Measurements from ENCODE around the gene C2orf80. TPM values are rescaled to one million over a fixed set of nuclear protein-coding genes. Genes with fewer than 3 reads are reported as not detected.

The C2orf80 gene
- total RNA-seq, 4 donors from 2014 or later, result not detected

DNA sequence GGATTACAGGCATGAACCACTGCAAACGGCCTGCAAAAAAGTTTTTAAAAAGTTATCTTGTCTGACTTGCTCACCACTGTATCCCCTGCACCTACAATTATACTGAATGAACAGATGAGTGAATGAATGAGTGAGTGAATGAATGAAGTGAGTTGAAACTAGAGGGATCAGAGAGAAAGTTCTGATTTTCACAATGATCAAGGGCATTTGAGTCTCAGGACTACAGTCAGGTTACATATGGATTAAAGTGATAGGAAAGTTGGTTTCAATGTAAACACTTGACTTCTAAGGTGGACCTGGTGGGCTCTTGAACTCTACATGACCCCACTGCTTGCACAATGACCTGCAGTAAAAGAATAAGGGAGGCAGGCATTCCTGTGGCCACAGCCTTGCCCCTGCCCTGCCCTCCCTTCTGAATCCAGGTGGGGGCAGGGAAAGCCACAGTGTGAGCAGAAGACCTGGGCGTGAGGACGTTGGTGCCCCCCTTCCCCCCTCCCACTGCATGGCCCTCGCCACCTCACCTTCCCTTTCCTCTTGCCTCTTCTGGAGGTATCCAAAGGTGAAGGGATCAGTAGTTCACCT lies 10.7 kb downstream of the C2orf80 start:
- Histone ChIP-seq H3K4me3 (no peak overlapping the region), H3K4me1 (peaks cover 0 to 10% (median 3%) of the 10 kb centered on the region in 3 donors), H3K36me3 (no peaks in the 10 kb centered on the region), H3K27me3 (peaks cover 9% of the 10 kb centered on the region), H3K27ac (no peak overlapping the region), H3K9me3 (no peaks in the 10 kb centered on the region)
- no peak for ATAC-seq
- WGBS, 2 donors (ENCODE audit: low coverage in 1 of 2), result 53 to 60% methylated on average over 2 to 3 of the region's 4 CpGs
- TF ChIP-seq EP300 (IDR thresholded peaks at IDR 0.05), result no peak
- no peak for TF ChIP-seq POLR2A (IDR thresholded peaks at IDR 0.05)
- no peak for TF ChIP-seq POLR2AphosphoS5 (IDR thresholded peaks at IDR 0.05)
- TF ChIP-seq, protein P1, sequence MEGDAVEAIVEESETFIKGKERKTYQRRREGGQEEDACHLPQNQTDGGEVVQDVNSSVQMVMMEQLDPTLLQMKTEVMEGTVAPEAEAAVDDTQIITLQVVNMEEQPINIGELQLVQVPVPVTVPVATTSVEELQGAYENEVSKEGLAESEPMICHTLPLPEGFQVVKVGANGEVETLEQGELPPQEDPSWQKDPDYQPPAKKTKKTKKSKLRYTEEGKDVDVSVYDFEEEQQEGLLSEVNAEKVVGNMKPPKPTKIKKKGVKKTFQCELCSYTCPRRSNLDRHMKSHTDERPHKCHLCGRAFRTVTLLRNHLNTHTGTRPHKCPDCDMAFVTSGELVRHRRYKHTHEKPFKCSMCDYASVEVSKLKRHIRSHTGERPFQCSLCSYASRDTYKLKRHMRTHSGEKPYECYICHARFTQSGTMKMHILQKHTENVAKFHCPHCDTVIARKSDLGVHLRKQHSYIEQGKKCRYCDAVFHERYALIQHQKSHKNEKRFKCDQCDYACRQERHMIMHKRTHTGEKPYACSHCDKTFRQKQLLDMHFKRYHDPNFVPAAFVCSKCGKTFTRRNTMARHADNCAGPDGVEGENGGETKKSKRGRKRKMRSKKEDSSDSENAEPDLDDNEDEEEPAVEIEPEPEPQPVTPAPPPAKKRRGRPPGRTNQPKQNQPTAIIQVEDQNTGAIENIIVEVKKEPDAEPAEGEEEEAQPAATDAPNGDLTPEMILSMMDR (IDR thresholded peaks at IDR 0.05), result no peak

DNA sequence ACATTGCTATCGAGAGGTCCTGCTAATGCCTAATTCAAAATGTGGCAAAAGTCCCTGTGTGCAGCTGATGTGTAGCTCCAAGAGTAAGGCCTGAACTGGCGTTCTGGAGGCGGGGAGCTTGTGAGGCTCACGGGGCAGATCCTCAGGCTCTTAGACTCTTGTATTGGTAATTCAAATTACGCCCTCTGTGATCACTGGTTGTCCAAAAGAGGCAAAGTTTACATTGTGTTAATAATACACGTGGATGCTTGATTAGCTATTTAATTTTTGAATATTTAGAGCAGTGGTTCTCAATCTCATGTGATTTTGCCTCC lies 14.0 kb downstream of the C2orf80 start:
- H3K36me3 ChIP-seq, result no peaks in the 10 kb centered on the region
- no peaks in the 10 kb centered on the region for H3K27me3 ChIP-seq
- no peak overlapping the region for H3K4me3 ChIP-seq
- H3K9me3 ChIP-seq, result no peaks in the 10 kb centered on the region
- ATAC-seq, result no peak
- H3K27ac ChIP-seq, result no peak overlapping the region
- H3K4me1 ChIP-seq, result peaks cover 0 to 10% (median 3%) of the 10 kb centered on the region in 3 donors
- no peak for TF ChIP-seq POLR2A (IDR thresholded peaks at IDR 0.05)
- no peak for TF ChIP-seq POLR2AphosphoS5 (IDR thresholded peaks at IDR 0.05)
- TF ChIP-seq, protein P1 (IDR thresholded peaks at IDR 0.05), result no peak
- no peak for TF ChIP-seq EP300 (IDR thresholded peaks at IDR 0.05)
- WGBS, 2 donors (ENCODE audit: low coverage in 1 of 2), result 69 to 74% methylated on average over 4 to 6 of the region's 6 CpGs

DNA sequence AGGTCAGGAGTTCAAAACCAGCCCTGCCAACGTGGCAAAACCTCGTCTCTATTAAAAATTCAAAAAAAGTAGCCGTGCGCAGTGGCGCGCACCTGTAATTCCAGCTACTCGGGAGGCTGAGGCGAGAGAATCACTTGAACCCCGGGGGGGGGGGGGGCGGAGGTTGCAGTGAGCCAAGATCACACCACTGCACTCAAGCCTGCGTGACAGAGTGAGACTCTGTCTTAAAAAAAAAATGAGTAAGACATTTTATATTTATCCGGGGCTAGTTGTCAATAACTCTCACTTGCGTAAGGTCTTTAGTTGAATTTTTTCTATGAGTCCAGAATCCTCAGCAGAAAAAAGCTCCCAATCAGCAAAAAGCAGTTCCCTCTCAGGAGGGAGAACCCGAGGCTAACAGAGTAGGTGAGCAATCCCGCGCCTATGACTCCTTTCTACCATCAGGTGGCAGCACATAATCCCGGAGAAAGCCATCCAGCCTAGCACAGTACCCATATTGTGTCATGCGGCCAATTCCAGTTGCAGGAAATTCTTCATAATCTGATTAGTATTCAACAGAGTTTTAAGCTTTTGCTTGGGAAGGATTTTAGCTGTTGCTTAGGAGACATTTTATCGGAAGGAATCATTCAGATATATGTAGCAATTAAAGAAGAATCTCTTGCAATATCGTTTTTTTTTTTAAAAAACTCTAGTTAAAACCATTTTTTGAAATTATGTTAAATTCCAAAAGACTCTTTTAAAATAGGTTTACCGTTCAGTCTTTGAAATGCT lies 14.6 kb downstream of the C2orf80 start:
- H3K27ac ChIP-seq, result no peak overlapping the region
- WGBS, 2 donors (ENCODE audit: low coverage in 1 of 2), result 34 to 37% methylated on average over 15 to 16 of the region's 21 CpGs
- ATAC-seq, result peak; percentile 95
- no peaks in the 10 kb centered on the region for H3K27me3 ChIP-seq
- H3K36me3 ChIP-seq, result no peaks in the 10 kb centered on the region
- H3K4me3 ChIP-seq, result no peak overlapping the region
- TF ChIP-seq POLR2AphosphoS5 (IDR thresholded peaks at IDR 0.05) (no peak), POLR2A (IDR thresholded peaks at IDR 0.05) (no peak), EP300 (IDR thresholded peaks at IDR 0.05) (no peak)
- TF ChIP-seq, protein P1 (IDR thresholded peaks at IDR 0.05), result peak; percentile 73 to 89 (median 80)
- H3K9me3 ChIP-seq, result no peaks in the 10 kb centered on the region
- peaks cover 0 to 10% (median 3%) of the 10 kb centered on the region in 3 donors for H3K4me1 ChIP-seq

DNA sequence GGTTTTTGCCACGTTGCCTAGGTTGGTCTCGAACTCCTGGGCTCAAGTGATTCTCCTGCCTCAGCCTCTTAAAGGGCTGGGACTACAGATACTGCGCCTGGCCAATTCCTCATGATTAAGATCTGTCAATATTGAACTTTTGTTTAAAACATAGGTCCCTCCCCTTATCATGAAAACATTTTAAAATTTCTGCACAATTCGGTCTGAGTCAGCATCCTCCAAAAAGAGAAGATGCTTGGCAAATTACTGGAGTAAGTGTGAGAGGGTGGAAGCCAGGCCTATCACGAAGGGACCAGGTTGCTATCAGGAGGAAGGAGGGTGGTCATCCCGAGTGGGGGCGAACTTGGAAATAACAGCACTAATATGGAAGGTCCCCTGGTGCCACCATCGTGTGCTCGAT lies 15.7 kb downstream of the C2orf80 start:
- no peak overlapping the region for H3K27ac ChIP-seq
- H3K9me3 ChIP-seq, result no peaks in the 10 kb centered on the region
- H3K4me3 ChIP-seq, result no peak overlapping the region
- H3K4me1 ChIP-seq, result peaks cover 0 to 10% (median 3%) of the 10 kb centered on the region in 3 donors
- no peaks in the 10 kb centered on the region for H3K27me3 ChIP-seq
- WGBS, 2 donors (ENCODE audit: low coverage in 1 of 2), result 82 to 85% methylated on average over 3 to 9 of the region's 9 CpGs
- no peak for ATAC-seq
- H3K36me3 ChIP-seq, result no peaks in the 10 kb centered on the region
- no peak for TF ChIP-seq POLR2A (IDR thresholded peaks at IDR 0.05)
- no peak for TF ChIP-seq POLR2AphosphoS5 (IDR thresholded peaks at IDR 0.05)
- TF ChIP-seq, protein P1 (IDR thresholded peaks at IDR 0.05), result no peak
- TF ChIP-seq EP300 (IDR thresholded peaks at IDR 0.05), result no peak

DNA sequence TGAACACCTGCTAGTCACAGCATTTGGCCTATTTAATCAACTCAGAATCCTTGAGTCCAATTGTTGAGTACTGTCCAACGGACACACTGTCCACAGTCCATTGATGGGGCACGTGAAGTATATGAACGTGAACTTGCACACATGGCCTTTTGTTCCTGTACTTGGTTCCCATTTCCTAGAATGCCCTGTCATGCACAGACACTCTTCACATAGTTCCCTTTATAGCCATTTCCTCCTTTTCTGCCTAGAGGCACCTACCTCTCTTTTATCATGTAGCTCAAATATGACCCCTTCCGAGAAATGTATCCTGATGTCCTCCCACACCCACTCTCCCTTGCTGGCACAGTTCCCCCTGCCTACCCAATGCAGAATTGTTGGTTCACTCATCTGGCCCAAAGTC lies 17.7 kb downstream of the C2orf80 start:
- Histone ChIP-seq H3K27ac (no peak overlapping the region), H3K36me3 (no peaks in the 10 kb centered on the region), H3K4me3 (no peak overlapping the region), H3K9me3 (no peaks in the 10 kb centered on the region), H3K4me1 (peaks cover 0 to 10% (median 3%) of the 10 kb centered on the region in 3 donors), H3K27me3 (peaks cover 10% of the 10 kb centered on the region)
- TF ChIP-seq, protein P1 (IDR thresholded peaks at IDR 0.05), result no peak
- TF ChIP-seq POLR2AphosphoS5 (IDR thresholded peaks at IDR 0.05) (no peak), EP300 (IDR thresholded peaks at IDR 0.05) (no peak), POLR2A (IDR thresholded peaks at IDR 0.05) (no peak)
- 63 to 73% methylated on average over 4 of the region's 4 CpGs for WGBS, 2 donors (ENCODE audit: low coverage in 1 of 2)
- ATAC-seq, result peak; percentile 38

Measured in gastroesophageal sphincter (tissue), 4 donors.